K562 (cell line): ENCODE results near the gene CLCN5. TPM values are rescaled to one million over a fixed set of nuclear protein-coding genes. Genes with fewer than 3 reads are reported as not detected.

ENCODE experiments used
- CXXC5 ChIP-seq: fragments of 250-450 bp; sonication (Bioruptor Pico); IDR thresholded peaks from 2 replicates; pipeline ENCODE4 v1.8.0; 2022; ENCODE audit warnings: inconsistent platforms, mild to moderate bottlenecking, moderate library complexity
- FOSL1 ChIP-seq: fragments of 200-800 bp; sonication (Bioruptor generic); conservative IDR thresholded peaks from 2 replicates; pipeline ENCODE4 v1.6.1; 2016; ENCODE audit warnings: missing genetic modification characterization, missing compliant biosample characterization
- HDAC8 ChIP-seq: fragments of 450-650 bp; IDR thresholded peaks from 2 replicates; pipeline ENCODE4 v1.6.1; 2016; ENCODE audit warnings: mild to moderate bottlenecking, missing genetic modification characterization, moderate library complexity, missing compliant biosample characterization
- KAT7 ChIP-seq: sonication (generic); formaldehyde crosslinking; IDR thresholded peaks from 2 replicates; pipeline ENCODE4 v1.8.0; 2022; ENCODE audit warnings: missing genetic modification reagents, mild to moderate bottlenecking, borderline replicate concordance
- MEIS2 ChIP-seq: fragments of 450-650 bp; IDR thresholded peaks from 2 replicates; pipeline ENCODE4 v1.6.1; 2014; ENCODE audit warnings: mild to moderate bottlenecking; ENCODE audit not compliant: partially characterized antibody
- MYC ChIP-seq, 2 experiments: fragments of 250-450 bp in 1 of 2; sonication (Bioruptor Pico) in 1 of 2; IDR thresholded peaks; 2 replicates each; pipeline versions ENCODE4 v1.5.1 to v1.6.1; 2012 to 2021; ENCODE audit warnings: low read depth in 2 of 2, borderline replicate concordance in 1 of 2, improper control_type of control experiment in 1 of 2, low read length in 1 of 2, mild to moderate bottlenecking in 1 of 2, moderate library complexity in 1 of 2
- NBN ChIP-seq: fragments of 450-650 bp; IDR thresholded peaks from 2 replicates; pipeline ENCODE4 v1.6.1; 2016; ENCODE audit warnings: low read depth, mild to moderate bottlenecking
- NFXL1 ChIP-seq: fragments of 450-650 bp; formaldehyde crosslinking; IDR thresholded peaks from 2 replicates; pipeline ENCODE4 v1.4.0; 2021; ENCODE audit warnings: mild to moderate bottlenecking
- NRF1 ChIP-seq, 2 experiments: fragments of 450-650 bp; IDR thresholded peaks in 1 of 2; conservative IDR thresholded peaks in 1 of 2; 2 replicates each; pipeline ENCODE4 v1.6.1; 2014; ENCODE audit warnings: mild to moderate bottlenecking in 2 of 2
- POLR3G ChIP-seq: IDR thresholded peaks from 2 replicates; pipeline ENCODE4 v1.6.1; 2011; ENCODE audit not compliant: insufficient read length, insufficient replicate concordance; ENCODE audit errors: extremely low read depth
- RHOXF2B ChIP-seq: fragments of 250-450 bp; sonication (Bioruptor Pico); conservative IDR thresholded peaks from 2 replicates; pipeline ENCODE4 v1.5.1; 2021
- SETDB1 ChIP-seq: IDR thresholded peaks from one replicate; pipeline ENCODE4 v1.6.1; 2012; ENCODE audit warnings: low read length, control low read depth, inconsistent platforms
- SMAD2 ChIP-seq: fragments of 150-350 bp; IDR thresholded peaks from 2 replicates; pipeline ENCODE4 v1.6.1; 2014; ENCODE audit warnings: low read depth, mild to moderate bottlenecking, low read length
- polyA plus RNA-seq, 8 experiments: library from polyadenylated mRNA; depleted of rRNA in 4 of 8; stranded (reverse) in 5 of 8; unstranded in 3 of 8; fragments of >200 nt; fragmentation: Nextera tagmentation in 2 of 8; fragmentation: Illumina TruSeq in 1 of 8; extraction: Ambion mirVana in 2 of 8; extraction: Trizol in 1 of 8; gene quantifications; 2 replicates each; pipeline versions ENCODE4 v1.2.1 to v1.2.3, GENCODE V29; 2011 to 2014; ENCODE audit warnings: inconsistent platforms in 1 of 8, missing spikeins in 1 of 8
- total RNA-seq, 7 experiments: library from RNA; depleted of rRNA in 6 of 7; stranded (reverse); fragments of >200 nt in 6 of 7; fragmentation: Illumina TruSeq in 2 of 7; extraction: Trizol in 2 of 7; gene quantifications; 2 replicates each; pipeline versions ENCODE4 v1.2.1 to v1.2.3, GENCODE V29; 2011 to 2021; ENCODE audit warnings: low replicate concordance in 1 of 7
- TF ChIP-seq, protein P1 (sequence below): fragments of 200-800 bp; sonication (Bioruptor generic); IDR thresholded peaks from 2 replicates; pipeline ENCODE4 v1.6.1; 2017; ENCODE audit warnings: missing genetic modification characterization, missing compliant biosample characterization
- TF ChIP-seq, protein P2 (sequence below): fragments of 450-650 bp; conservative IDR thresholded peaks from 2 replicates; pipeline ENCODE4 v1.6.1; 2016; ENCODE audit warnings: missing genetic modification characterization, low read depth, mild to moderate bottlenecking, missing compliant biosample characterization, moderate library complexity
- TF ChIP-seq, protein P3 (sequence below), 2 experiments: IDR thresholded peaks; 2 replicates each; pipeline ENCODE4 v1.6.1; 2011; ENCODE audit warnings: borderline replicate concordance in 1 of 2, control low read depth in 1 of 2, low read depth in 1 of 2, low read length in 1 of 2, mild to moderate bottlenecking in 1 of 2, mixed read lengths in 1 of 2, moderate library complexity in 1 of 2; ENCODE audit not compliant: insufficient read depth in 1 of 2, insufficient read length in 1 of 2, poor library complexity in 1 of 2, severe bottlenecking in 1 of 2; ENCODE audit errors: extremely low read depth in 1 of 2
- TF ChIP-seq, protein P4 (sequence below): fragments of 450-650 bp; IDR thresholded peaks from 2 replicates; pipeline ENCODE4 v1.6.1; 2017; ENCODE audit warnings: antibody characterized with exemption, mild to moderate bottlenecking

CLCN5 gene
- total and polyA plus RNA-seq, 9 of the 15 experiments (the other 6 are each of a cell fraction or from before 2014, with no cell fraction given), result 0.94 to 11.8 (median 7.1) TPM

DNA sequence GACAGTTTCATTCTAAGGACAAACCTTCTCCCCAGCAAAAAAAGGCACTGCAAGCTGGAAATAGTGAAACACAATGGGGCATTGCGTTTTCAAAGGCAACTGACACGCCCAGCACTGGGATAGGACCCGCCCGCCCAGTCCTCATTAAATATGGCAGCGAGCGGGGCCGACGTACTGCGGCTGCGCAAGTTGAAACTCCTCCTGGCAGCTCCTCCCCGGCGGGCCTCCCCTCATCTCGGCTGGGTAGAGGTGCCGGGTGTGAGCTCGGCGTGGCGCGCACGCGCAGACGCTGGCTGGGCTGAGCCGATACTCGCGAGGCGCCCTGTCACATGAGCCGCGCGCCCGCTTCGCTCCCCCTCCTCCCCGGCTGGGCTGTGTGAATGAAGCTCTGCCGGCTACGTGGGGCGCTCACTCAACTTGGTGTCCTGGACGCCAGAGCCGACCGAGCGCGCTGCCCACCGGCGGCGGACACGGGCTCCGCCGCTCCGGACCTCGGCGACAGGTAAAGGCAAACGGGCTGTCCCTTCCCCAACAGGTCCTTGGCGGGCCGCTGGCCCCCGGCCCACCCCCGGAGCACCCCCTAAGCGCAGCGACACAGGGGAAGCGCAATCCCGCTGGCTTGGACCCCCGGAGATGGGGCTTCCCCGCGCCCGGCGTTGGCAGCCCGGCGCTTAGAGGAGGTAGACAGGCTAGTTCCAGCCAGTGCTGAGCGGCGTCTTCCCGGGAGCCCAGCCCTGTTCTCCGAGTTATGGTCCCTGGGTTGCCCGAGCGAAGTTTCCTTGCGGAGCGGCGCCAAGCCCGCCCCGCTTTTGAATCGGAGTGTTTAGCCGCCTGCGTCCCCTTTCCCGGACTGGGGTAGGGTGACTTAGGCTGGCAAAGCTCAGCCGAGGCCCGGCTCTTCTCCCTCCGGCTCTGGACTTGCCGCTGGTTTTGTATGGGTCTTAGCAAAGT is at the start of gene CLCN5 (continued):
- TF ChIP-seq, protein P1, sequence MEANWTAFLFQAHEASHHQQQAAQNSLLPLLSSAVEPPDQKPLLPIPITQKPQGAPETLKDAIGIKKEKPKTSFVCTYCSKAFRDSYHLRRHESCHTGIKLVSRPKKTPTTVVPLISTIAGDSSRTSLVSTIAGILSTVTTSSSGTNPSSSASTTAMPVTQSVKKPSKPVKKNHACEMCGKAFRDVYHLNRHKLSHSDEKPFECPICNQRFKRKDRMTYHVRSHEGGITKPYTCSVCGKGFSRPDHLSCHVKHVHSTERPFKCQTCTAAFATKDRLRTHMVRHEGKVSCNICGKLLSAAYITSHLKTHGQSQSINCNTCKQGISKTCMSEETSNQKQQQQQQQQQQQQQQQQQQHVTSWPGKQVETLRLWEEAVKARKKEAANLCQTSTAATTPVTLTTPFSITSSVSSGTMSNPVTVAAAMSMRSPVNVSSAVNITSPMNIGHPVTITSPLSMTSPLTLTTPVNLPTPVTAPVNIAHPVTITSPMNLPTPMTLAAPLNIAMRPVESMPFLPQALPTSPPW (CRISPR knock-in tag), result peak; percentile 73
- TF ChIP-seq CXXC5 (CRISPR knock-in tag) (peak; percentile 44; the same call in 1 of the 2 replicates), SETDB1 (no peak), NFXL1 (CRISPR knock-in tag) (no peak), MEIS2 (peak; percentile 60), HDAC8 (tag) (no peak), POLR3G (no peak), RHOXF2B (CRISPR knock-in tag) (no peak), MYC (IDR thresholded peaks at IDR 0.05; ENCODE audit: low read depth, low read length) (no peak), MYC (CRISPR knock-in tag; IDR thresholded peaks at IDR 0.05; ENCODE audit: borderline replicate concordance, low read depth) (no peak), NRF1 (conservative IDR thresholded peaks at IDR 0.05 in 1 of 2, IDR thresholded peaks at IDR 0.05 in 1 of 2) (peak; percentile 93 to 94), NBN (no peak), SMAD2 (no peak), KAT7 (CRISPR knock-in tag) (no peak), FOSL1 (tag) (no peak)
- TF ChIP-seq, protein P2, sequence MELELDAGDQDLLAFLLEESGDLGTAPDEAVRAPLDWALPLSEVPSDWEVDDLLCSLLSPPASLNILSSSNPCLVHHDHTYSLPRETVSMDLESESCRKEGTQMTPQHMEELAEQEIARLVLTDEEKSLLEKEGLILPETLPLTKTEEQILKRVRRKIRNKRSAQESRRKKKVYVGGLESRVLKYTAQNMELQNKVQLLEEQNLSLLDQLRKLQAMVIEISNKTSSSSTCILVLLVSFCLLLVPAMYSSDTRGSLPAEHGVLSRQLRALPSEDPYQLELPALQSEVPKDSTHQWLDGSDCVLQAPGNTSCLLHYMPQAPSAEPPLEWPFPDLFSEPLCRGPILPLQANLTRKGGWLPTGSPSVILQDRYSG (tag), result no peak
- TF ChIP-seq, protein P3, sequence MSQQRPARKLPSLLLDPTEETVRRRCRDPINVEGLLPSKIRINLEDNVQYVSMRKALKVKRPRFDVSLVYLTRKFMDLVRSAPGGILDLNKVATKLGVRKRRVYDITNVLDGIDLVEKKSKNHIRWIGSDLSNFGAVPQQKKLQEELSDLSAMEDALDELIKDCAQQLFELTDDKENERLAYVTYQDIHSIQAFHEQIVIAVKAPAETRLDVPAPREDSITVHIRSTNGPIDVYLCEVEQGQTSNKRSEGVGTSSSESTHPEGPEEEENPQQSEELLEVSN (IDR thresholded peaks at IDR 0.05; ENCODE audit: borderline replicate concordance in 1 of 2, extremely low read depth in 1 of 2, insufficient read depth in 1 of 2, insufficient read length in 1 of 2, low read depth in 1 of 2, low read length in 1 of 2, poor library complexity in 1 of 2, severe bottlenecking in 1 of 2), result peak in 1 of 2 experiments; percentile 66
- TF ChIP-seq, protein P4, sequence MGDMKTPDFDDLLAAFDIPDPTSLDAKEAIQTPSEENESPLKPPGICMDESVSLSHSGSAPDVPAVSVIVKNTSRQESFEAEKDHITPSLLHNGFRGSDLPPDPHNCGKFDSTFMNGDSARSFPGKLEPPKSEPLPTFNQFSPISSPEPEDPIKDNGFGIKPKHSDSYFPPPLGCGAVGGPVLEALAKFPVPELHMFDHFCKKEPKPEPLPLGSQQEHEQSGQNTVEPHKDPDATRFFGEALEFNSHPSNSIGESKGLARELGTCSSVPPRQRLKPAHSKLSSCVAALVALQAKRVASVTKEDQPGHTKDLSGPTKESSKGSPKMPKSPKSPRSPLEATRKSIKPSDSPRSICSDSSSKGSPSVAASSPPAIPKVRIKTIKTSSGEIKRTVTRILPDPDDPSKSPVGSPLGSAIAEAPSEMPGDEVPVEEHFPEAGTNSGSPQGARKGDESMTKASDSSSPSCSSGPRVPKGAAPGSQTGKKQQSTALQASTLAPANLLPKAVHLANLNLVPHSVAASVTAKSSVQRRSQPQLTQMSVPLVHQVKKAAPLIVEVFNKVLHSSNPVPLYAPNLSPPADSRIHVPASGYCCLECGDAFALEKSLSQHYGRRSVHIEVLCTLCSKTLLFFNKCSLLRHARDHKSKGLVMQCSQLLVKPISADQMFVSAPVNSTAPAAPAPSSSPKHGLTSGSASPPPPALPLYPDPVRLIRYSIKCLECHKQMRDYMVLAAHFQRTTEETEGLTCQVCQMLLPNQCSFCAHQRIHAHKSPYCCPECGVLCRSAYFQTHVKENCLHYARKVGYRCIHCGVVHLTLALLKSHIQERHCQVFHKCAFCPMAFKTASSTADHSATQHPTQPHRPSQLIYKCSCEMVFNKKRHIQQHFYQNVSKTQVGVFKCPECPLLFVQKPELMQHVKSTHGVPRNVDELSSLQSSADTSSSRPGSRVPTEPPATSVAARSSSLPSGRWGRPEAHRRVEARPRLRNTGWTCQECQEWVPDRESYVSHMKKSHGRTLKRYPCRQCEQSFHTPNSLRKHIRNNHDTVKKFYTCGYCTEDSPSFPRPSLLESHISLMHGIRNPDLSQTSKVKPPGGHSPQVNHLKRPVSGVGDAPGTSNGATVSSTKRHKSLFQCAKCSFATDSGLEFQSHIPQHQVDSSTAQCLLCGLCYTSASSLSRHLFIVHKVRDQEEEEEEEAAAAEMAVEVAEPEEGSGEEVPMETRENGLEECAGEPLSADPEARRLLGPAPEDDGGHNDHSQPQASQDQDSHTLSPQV, result no peak
